T-cell (primary cell): Measurements from ENCODE around the gene AHCTF1. TPM values are rescaled to one million over a fixed set of nuclear protein-coding genes. Genes with fewer than 3 reads are reported as not detected.

ENCODE experiments used
- ATAC-seq, 4 experiments: fragments of 200-7000 bp in 3 of 4; fragments of 150-1000 bp in 1 of 4; cut with Tn5 transposase; replicated peaks in 1 of 4; 1 replicate in 3 of 4; 2 replicates in 1 of 4; pipeline ENCODE4 v1.10.0; 2021; ENCODE audit warnings: moderate library complexity in 3 of 4, mild to moderate bottlenecking in 2 of 4, moderate number of reproducible peaks in 1 of 4
- CTCF ChIA-PET, 2 donors: fragments of 300-600 bp; sonication (Branson Sonifier 250); formaldehyde crosslinking; loops; one replicate each; lab custom pipeline; 2022; ENCODE audit warnings: antibody characterized with exemption in 2 of 2; lab: Charles Lee
- POLR2A ChIA-PET, 2 donors: fragments of 300-600 bp; sonication (Branson Sonifier 250); formaldehyde crosslinking; loops; one replicate each; lab custom pipeline; 2022; ENCODE audit warnings: antibody characterized with exemption in 2 of 2; lab: Charles Lee
- DNase-seq, 35 experiments: peaks; one replicate each; pipeline versions ENCODE4 v3.0.0 to v3.0.0-alpha.2; 2013 to 2023
- H3K27ac ChIP-seq: one replicate; pipeline ENCODE4 v1.5.1; 2013; ENCODE audit warnings: low read length
- H3K27me3 ChIP-seq, 2 experiments: replicated peaks in 1 of 2; 1 replicate in 1 of 2; 2 replicates in 1 of 2; pipeline versions ENCODE4 v1.6.1 to v1.7.0; 2013; ENCODE audit warnings: low read length in 1 of 2, mixed read lengths in 1 of 2; ENCODE audit not compliant: control insufficient read depth in 2 of 2, insufficient read depth in 2 of 2; ENCODE audit errors: extremely low read depth in 1 of 2
- H3K36me3 ChIP-seq, 2 donors: 1 replicate in 1 of 2; 2 replicates in 1 of 2; pipeline versions ENCODE4 v1.6.1 to v1.7.0; 2013; ENCODE audit warnings: low read length in 1 of 2; ENCODE audit not compliant: control insufficient read depth in 2 of 2, insufficient read depth in 1 of 2; ENCODE audit errors: extremely low read depth in 1 of 2
- H3K4me1 ChIP-seq, 2 experiments: 1 replicate in 1 of 2; 2 replicates in 1 of 2; pipeline versions ENCODE4 v1.6.1 to v1.7.0; 2013; ENCODE audit warnings: low read length in 2 of 2, mixed read lengths in 1 of 2; ENCODE audit not compliant: insufficient read depth in 2 of 2, control insufficient read depth in 1 of 2; ENCODE audit errors: extremely low read depth in 1 of 2
- H3K4me3 ChIP-seq, 2 donors: 1 replicate in 1 of 2; 2 replicates in 1 of 2; pipeline versions ENCODE4 v1.5.1 to v1.7.0; 2013; ENCODE audit warnings: mild to moderate bottlenecking in 2 of 2, low read length in 1 of 2, moderate library complexity in 1 of 2; ENCODE audit not compliant: control insufficient read depth in 1 of 2; ENCODE audit errors: extremely low read depth in 1 of 2
- H3K9me3 ChIP-seq: 2 replicates; pipeline ENCODE4 v1.7.0; 2013
- H3K27ac Mint-ChIP-seq, 2 donors: one replicate each; pipeline ENCODE4 v1.8.0; 2020 to 2021; ENCODE audit warnings: mild to moderate bottlenecking in 2 of 2, mixed read lengths in 2 of 2
- H3K27me3 Mint-ChIP-seq, 2 donors: one replicate each; pipeline ENCODE4 v1.8.0; 2021 to 2022; ENCODE audit warnings: mixed read lengths in 2 of 2
- H3K36me3 Mint-ChIP-seq: one replicate; pipeline ENCODE4 v1.8.0; 2021; ENCODE audit warnings: mixed read lengths
- H3K4me1 Mint-ChIP-seq, 3 donors: one replicate each; pipeline ENCODE4 v1.8.0; 2020 to 2022; ENCODE audit warnings: mixed read lengths in 3 of 3, mild to moderate bottlenecking in 1 of 3
- H3K4me3 Mint-ChIP-seq, 3 donors: one replicate each; pipeline ENCODE4 v1.8.0; 2020 to 2022; ENCODE audit warnings: mild to moderate bottlenecking in 3 of 3, mixed read lengths in 3 of 3, moderate library complexity in 3 of 3
- H3K9me3 Mint-ChIP-seq, 3 donors: one replicate each; pipeline ENCODE4 v1.8.0; 2020 to 2022; ENCODE audit warnings: mixed read lengths in 3 of 3
- WGBS: methylation state at CpG from one replicate; pipeline ENCODE4 v1.1.5; 2013; ENCODE audit warnings: missing lambda C conversion rate; ENCODE audit not compliant: insufficient coverage; 5-methylcytosine and 5-hydroxymethylcytosine counted together
- total RNA-seq, 35 experiments: library from RNA in 6 of 35; stranded (reverse) in 6 of 35; fragments of 120-200 nt in 1 of 35; gene quantifications; one replicate each; pipeline versions ENCODE4 v1.2.1 to v1.2.4 and lab custom pipeline; 2013 to 2026

AHCTF1 gene
- total RNA-seq, 5 donors from 2014 or later (not counting 1 experiment from before 2014, with no cell fraction given) = 41.6 to 60.3 (median 53.6) TPM

DNA sequence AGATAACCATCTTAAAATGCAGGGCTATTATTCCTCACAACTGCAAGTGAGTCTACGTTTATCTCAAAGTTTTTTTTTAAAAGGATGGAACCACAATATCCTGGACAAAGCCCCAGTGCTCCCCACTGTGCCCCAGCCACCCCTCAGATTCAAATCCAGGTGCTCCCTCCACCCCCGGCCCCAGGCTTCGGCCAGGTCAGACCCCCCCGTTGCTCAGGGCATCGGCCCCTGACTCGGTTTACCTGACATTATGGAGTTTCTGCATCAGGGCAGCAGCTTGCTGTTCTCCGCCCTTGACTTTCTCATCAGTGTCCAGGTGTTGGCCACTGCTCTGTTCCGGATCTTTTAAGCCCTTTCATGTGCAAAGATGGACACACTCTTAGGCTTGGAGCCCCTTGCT is 134.6 kb downstream of the AHCTF1 start:
- Histone ChIP-seq H3K27ac (no peak overlapping the region), H3K9me3 (no peaks in the 10 kb centered on the region), H3K4me3 (no peak overlapping the region), H3K4me1 (no peaks in the 10 kb centered on the region), H3K27me3 (peaks cover 0 to 11% of the 10 kb centered on the region in 2 experiments), H3K36me3 (no peaks in the 10 kb centered on the region)
- CTCF ChIA-PET = no interaction called here
- H3K36me3 Mint-ChIP-seq = no peaks in the 10 kb centered on the region
- ATAC-seq = no peak
- H3K4me1 Mint-ChIP-seq = no peaks in the 10 kb centered on the region
- no peak overlapping the region for H3K4me3 Mint-ChIP-seq
- POLR2A ChIA-PET = no interaction called here
- no peak for DNase-seq
- no peak overlapping the region for H3K27ac Mint-ChIP-seq
- no peaks in the 10 kb centered on the region for H3K9me3 Mint-ChIP-seq
- peaks cover 0 to 2% of the 10 kb centered on the region in 2 donors for H3K27me3 Mint-ChIP-seq
- 75% methylated on average over 8 of the region's 8 CpGs for WGBS

DNA sequence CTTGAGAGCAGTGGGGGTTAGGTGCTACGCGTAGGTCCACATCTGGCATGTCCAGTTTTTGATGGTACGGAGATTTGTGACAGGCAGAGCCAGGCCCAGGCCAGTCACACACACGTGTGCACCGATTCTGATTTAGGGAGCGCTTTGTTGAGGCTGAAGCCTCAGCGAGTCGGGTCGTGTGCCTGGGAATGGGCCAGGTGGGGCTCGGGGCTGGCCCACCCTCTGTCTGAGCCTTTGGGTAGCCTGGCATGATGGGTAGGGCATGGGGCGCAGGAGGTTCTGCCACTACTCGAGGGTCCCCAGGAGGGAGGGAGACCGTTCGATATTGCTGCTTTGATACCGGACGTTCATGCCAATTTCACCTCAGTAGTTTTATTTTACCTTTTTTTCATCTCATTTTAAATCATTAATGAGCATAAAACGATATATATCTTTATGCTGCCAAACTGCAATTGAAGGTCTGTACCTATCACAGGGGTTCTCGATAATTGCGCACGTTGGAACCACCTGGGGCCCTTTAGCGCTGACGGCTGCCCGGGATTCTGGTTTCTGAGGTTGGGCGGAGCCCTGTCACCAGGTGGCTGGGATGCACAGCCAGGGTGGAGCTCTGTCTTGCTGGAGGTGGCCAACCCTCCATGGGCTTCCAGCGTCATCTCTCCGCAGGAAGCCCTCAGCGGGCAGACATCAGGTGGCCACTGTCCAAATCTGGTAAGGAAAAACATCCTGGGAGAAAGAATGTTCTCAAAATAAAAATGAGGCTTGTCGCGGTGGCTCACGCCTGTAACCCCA is 135.6 kb downstream of the AHCTF1 start:
- DNase-seq (no peak), ATAC-seq (no peak)
- POLR2A ChIA-PET = no interaction called here
- H3K27ac Mint-ChIP-seq = no peak overlapping the region
- H3K27me3 Mint-ChIP-seq = peaks cover 0 to 6% of the 10 kb centered on the region in 2 donors
- 93% methylated on average over 22 of the region's 30 CpGs for WGBS
- H3K4me3 Mint-ChIP-seq = no peak overlapping the region
- H3K27ac ChIP-seq = no peak overlapping the region
- no peaks in the 10 kb centered on the region for H3K36me3 Mint-ChIP-seq
- no peaks in the 10 kb centered on the region for H3K9me3 ChIP-seq
- CTCF ChIA-PET = no interaction called here
- H3K4me1 ChIP-seq = no peaks in the 10 kb centered on the region
- H3K4me1 Mint-ChIP-seq = no peaks in the 10 kb centered on the region
- H3K4me3 ChIP-seq = no peak overlapping the region
- H3K36me3 ChIP-seq = no peaks in the 10 kb centered on the region
- no peaks in the 10 kb centered on the region for H3K9me3 Mint-ChIP-seq
- H3K27me3 ChIP-seq = peaks cover 0 to 18% of the 10 kb centered on the region in 2 experiments

DNA sequence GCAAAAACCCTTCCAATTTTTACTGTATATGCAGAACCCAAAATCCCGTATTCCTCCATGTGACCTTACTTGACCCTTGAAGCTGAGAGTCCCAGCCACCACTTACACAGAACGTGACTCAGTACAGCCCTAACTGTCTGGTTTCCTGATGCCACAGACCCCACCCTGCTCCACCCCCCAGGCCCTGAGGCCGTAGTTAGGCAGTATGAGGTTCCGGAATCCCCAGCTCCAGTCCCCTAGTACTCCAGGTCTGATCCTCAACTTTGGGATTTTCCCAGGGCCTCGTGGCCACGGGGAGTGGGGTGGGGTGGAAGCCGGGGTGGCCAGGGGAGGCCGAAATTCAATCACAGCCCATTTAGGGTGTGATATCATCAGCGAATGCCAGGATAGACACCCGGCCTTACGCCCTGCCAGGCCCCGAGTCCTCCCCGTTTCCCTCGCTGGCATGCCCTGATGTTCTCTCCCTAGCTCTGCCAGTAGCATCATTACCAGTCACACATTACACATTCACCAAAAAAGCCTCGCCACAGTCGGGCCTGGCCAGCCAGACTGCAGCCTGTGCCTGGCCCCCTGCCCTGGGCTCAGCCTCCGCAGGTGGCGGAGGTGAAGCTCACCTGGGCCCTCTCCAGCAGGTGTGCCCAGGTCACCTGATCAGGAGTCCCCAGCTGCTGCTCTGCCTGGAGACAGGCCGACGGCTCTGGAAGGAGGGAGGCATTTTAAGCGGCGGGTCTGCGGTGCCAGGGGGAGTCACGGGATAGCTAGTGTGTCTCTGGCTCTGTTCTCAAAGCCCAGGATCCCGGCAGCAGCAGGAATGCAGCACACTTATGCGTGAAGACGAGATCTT is 136.7 kb downstream of the AHCTF1 start:
- Mint-ChIP-seq H3K36me3 (no peaks in the 10 kb centered on the region), H3K27me3 (peaks cover 0 to 14% of the 10 kb centered on the region in 2 donors), H3K4me1 (no peaks in the 10 kb centered on the region), H3K9me3 (no peaks in the 10 kb centered on the region), H3K4me3 (no peak overlapping the region), H3K27ac (no peak overlapping the region)
- no peak for ATAC-seq
- POLR2A ChIA-PET = no interaction called here
- CTCF ChIA-PET = no interaction called here
- no peaks in the 10 kb centered on the region for H3K9me3 ChIP-seq
- H3K4me1 ChIP-seq = no peaks in the 10 kb centered on the region
- WGBS = 79% methylated on average over 16 of the region's 27 CpGs
- no peaks in the 10 kb centered on the region for H3K36me3 ChIP-seq
- H3K4me3 ChIP-seq = no peak overlapping the region
- DNase-seq = no peak
- H3K27me3 ChIP-seq = peaks cover 0 to 22% of the 10 kb centered on the region in 2 experiments
- no peak overlapping the region for H3K27ac ChIP-seq

DNA sequence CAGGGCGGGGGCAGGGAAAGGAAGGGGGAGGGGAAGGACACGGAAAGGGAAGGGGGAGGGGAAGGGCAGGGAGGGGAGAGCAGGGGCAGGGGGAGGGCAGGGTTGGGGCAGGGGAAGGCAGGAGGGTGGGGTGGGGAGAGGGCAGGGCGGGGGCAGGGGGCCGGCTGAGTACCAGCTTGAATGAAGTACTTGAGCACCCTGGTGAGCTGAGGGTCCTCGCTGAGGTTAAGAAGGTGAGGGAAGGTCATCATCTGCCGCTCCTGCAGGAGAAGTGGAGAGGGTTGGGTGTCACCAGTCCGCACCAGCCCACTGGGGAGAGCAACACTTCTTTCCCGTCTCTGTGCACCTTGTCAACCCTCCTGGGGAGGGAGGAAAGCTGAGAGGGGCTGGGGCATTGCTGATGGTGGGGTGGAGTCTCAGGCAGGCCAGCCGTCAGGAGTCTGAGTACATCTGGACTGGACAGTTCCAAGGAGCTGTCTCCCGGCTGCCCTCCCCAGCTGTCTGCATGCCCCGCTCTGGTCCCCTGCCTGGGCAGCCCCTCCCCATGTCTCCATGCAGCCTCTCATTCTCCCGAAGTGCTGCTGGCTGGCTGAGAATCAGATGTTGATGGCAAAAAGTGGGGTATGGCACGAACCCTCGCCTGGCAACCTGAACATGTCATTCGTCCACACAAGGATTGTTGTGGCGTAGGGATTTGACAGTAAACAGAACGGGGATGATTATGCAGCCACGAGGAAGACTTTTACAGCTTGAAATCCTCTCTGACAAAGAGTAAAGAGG is 137.5 kb downstream of the AHCTF1 start:
- CTCF ChIA-PET = no interaction called here
- no peaks in the 10 kb centered on the region for H3K9me3 ChIP-seq
- Mint-ChIP-seq H3K4me1 (peaks cover under 1 to 3% (median 1%) of the 10 kb centered on the region in 3 donors), H3K27me3 (peaks cover 2 to 19% of the 10 kb centered on the region in 2 donors), H3K9me3 (no peaks in the 10 kb centered on the region), H3K4me3 (no peak overlapping the region), H3K36me3 (no peaks in the 10 kb centered on the region), H3K27ac (no peak overlapping the region)
- no peak overlapping the region for H3K27ac ChIP-seq
- peaks cover 0 to 29% of the 10 kb centered on the region in 2 experiments for H3K27me3 ChIP-seq
- no peaks in the 10 kb centered on the region for H3K36me3 ChIP-seq
- H3K4me1 ChIP-seq = no peaks in the 10 kb centered on the region
- WGBS = 90% methylated on average over 11 of the region's 18 CpGs
- DNase-seq = no peak
- ATAC-seq = no peak
- POLR2A ChIA-PET = no interaction called here
- H3K4me3 ChIP-seq = no peak overlapping the region

DNA sequence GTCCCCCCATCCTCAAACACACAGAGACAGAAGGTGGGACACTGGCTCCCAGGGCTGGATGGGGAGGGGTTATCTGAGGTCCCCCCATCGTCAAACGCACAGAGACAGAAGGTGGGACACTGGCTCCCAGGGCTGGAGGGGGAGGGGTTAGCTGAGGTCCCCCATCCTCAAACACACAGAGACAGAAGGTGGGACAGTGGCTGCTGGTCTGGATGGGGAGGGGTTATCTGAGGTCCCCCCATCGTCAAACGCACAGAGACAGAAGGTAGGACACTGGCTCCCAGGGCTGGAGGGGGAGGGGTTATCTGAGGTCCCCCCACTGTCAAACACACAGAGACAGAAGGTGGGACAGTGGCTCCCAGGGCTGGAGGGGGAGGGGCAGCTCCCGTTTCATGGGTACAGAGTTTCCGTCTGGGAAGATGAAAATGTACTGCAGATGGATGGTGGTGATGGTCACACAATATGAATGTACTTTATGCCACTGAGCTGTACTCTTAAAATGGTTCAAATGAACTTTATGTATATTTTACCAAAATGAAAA is 138.3 kb downstream of the AHCTF1 start:
- Mint-ChIP-seq H3K4me3 (no peak overlapping the region), H3K4me1 (peaks cover 2 to 4% (median 4%) of the 10 kb centered on the region in 3 donors), H3K27me3 (peaks cover 4 to 23% of the 10 kb centered on the region in 2 donors), H3K27ac (no peak overlapping the region), H3K9me3 (no peaks in the 10 kb centered on the region), H3K36me3 (no peaks in the 10 kb centered on the region)
- WGBS = no CpG with 5 or more reads among the region's 6 CpGs
- DNase-seq (no peak), ATAC-seq (no peak)
- peaks cover 0 to 2% of the 10 kb centered on the region in 2 experiments for H3K4me1 ChIP-seq
- ChIA-PET POLR2A (no interaction called here), CTCF (no interaction called here)
- no peaks in the 10 kb centered on the region for H3K36me3 ChIP-seq
- H3K27me3 ChIP-seq = peaks cover 0 to 32% of the 10 kb centered on the region in 2 experiments
- no peaks in the 10 kb centered on the region for H3K9me3 ChIP-seq
- no peak overlapping the region for H3K27ac ChIP-seq
- H3K4me3 ChIP-seq = no peak overlapping the region

DNA sequence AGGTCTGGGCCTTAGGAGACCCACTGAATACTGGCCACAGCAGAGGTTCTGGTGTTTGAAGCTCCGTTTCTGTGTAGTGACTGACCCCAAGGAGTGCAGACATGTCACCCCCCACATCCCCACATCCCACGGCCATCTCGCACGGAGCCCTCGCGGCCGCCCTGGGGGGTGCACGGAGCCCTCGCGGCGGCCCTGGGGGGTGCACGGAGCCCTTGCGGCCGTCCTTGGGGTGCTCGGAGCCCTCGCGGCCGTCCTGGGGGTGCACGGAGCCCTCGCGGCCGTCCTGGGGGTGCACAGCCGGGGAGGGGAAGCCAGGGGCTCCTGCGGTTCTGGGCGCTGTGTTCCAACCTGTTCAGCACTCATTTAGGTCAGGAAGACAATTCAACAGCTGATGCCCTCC is 139.1 kb downstream of the AHCTF1 start:
- H3K4me1 Mint-ChIP-seq = peaks cover 2 to 4% (median 4%) of the 10 kb centered on the region in 3 donors
- Histone ChIP-seq H3K27me3 (peaks cover 0 to 40% of the 10 kb centered on the region in 2 experiments), H3K27ac (no peak overlapping the region), H3K4me3 (no peak overlapping the region), H3K36me3 (no peaks in the 10 kb centered on the region), H3K4me1 (peaks cover 0 to 2% of the 10 kb centered on the region in 2 experiments), H3K9me3 (no peaks in the 10 kb centered on the region)
- H3K9me3 Mint-ChIP-seq = no peaks in the 10 kb centered on the region
- ChIA-PET POLR2A (no interaction called here), CTCF (no interaction called here)
- peaks cover 4 to 26% of the 10 kb centered on the region in 2 donors for H3K27me3 Mint-ChIP-seq
- 88% methylated on average over 22 of the region's 25 CpGs for WGBS
- no peak overlapping the region for H3K27ac Mint-ChIP-seq
- DNase-seq (no peak), ATAC-seq (no peak)
- no peak overlapping the region for H3K4me3 Mint-ChIP-seq
- H3K36me3 Mint-ChIP-seq = no peaks in the 10 kb centered on the region
